ENCODE measurements around the gene RFT1.

DNA sequence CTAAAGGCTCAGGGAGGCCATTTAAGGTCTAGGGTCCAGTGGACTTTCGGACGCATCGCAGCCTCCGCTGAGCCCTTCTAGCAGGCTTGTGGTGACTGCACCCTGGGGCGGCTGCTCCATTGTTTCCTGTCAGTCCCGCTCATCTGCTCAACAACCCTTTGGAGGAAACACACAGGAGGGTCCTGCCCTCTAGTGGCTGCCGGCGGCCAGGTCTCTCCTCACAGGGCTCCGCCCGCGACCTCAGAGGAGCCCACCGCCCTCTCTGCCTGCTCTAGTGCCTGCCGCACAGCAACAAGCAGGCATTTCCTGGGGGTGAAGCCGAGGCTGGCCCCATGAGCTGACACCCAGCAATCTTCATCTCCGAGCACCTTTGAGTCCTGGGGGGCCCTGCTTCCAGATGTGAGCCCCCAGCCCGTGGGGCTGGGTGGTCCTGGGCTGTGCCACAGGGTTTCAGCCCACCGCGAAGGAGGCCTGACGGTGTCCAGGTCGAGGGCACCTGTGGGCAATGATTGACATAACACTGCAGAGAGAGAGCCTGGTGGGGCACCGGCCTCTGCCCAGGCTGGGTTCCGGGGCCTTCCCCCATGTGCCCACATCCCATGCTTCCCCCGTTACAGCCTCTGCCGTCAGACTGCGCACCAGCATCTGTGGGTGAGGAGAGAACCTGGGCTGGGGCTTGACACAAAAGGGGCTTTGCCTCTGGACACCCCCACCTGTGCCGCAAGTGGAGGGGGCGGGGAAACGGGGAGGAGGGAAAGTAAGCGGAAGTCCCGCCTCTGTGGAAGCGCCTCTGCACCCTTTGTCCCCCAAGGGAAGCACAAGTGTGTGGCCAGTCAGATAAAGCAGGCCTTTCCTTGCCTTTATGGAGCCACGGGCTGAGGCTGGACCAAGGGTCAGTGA lies 57.3 kb downstream of the RFT1 start:
- TF ChIP-seq, protein P1, sequence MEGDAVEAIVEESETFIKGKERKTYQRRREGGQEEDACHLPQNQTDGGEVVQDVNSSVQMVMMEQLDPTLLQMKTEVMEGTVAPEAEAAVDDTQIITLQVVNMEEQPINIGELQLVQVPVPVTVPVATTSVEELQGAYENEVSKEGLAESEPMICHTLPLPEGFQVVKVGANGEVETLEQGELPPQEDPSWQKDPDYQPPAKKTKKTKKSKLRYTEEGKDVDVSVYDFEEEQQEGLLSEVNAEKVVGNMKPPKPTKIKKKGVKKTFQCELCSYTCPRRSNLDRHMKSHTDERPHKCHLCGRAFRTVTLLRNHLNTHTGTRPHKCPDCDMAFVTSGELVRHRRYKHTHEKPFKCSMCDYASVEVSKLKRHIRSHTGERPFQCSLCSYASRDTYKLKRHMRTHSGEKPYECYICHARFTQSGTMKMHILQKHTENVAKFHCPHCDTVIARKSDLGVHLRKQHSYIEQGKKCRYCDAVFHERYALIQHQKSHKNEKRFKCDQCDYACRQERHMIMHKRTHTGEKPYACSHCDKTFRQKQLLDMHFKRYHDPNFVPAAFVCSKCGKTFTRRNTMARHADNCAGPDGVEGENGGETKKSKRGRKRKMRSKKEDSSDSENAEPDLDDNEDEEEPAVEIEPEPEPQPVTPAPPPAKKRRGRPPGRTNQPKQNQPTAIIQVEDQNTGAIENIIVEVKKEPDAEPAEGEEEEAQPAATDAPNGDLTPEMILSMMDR (IDR thresholded peaks at IDR 0.05; ENCODE audit: insufficient read depth, low read length, poor library complexity, severe bottlenecking): peak; percentile 94
- TF ChIP-seq EZH2phosphoT487 (conservative IDR thresholded peaks at IDR 0.05; ENCODE audit: low read length): no peak
